ENCODE results near the gene MINDY4. TPM values are rescaled to one million over a fixed set of nuclear protein-coding genes. Genes with fewer than 3 reads are reported as not detected.

The MINDY4 gene
- total and polyA plus RNA-seq, 2 of the 8 experiments (the other 6 are each of a cell fraction or from before 2014, with no cell fraction given), result 1.3 to 3.6 TPM

GRCh38 chr7:30862995-30863705 lies 91.9 kb downstream of the MINDY4 start (continued):
- TF ChIP-seq CHD7 (IDR thresholded peaks at IDR 0.05; ENCODE audit: insufficient replicate concordance, low read length) (no peak), CREB1 (IDR thresholded peaks at IDR 0.05) (no peak), USF2 (IDR thresholded peaks at IDR 0.05; ENCODE audit: low read length) (no peak), POLR2AphosphoS5 (IDR thresholded peaks at IDR 0.05; ENCODE audit: low read depth, low read length) (no peak), CTBP2 (IDR thresholded peaks at IDR 0.05; ENCODE audit: borderline replicate concordance, insufficient read depth, insufficient read length, low read length) (no peak), ASH2L (IDR thresholded peaks at IDR 0.05; ENCODE audit: low read length) (no peak), CBX8 (IDR thresholded peaks at IDR 0.05; ENCODE audit: borderline replicate concordance, low read depth, low read length) (no peak), RXRA (IDR thresholded peaks at IDR 0.05; ENCODE audit: insufficient read depth, low read depth, low read length) (no peak)

All from H1 (cell line).